ENCODE measurements around the gene ST8SIA6. TPM values are rescaled to one million over a fixed set of nuclear protein-coding genes. Genes with fewer than 3 reads are reported as not detected.
A peak's percentile ranks its signal among the peaks of the same experiment; 100 is the strongest.

The ST8SIA6 gene
- total RNA-seq, 1 donor from 2014 or later: 0.13 TPM

- no peak for DNase-seq (ENCODE audit: low read depth in 2 of 2)
Observed at GRCh38 chr10:17387861-17388503, 66.4 kb downstream of the ST8SIA6 start.

GRCh38 chr10:17386616-17387075, 67.7 kb downstream of the ST8SIA6 start:
- no peak for DNase-seq (ENCODE audit: low read depth in 2 of 2)

- DNase-seq (ENCODE audit: low read depth in 2 of 2): no peak
Observed at GRCh38 chr10:17386021-17386420, 68.4 kb downstream of the ST8SIA6 start.

- no peak for DNase-seq (ENCODE audit: low read depth in 2 of 2)
Observed at GRCh38 chr10:17385066-17385465, 69.3 kb downstream of the ST8SIA6 start.

- DNase-seq (ENCODE audit: low read depth in 2 of 2): peak in 1 of 2 donors; percentile 2
Observed at GRCh38 chr10:17383801-17384555, 70.4 kb downstream of the ST8SIA6 start.

GRCh38 chr10:17381502-17382142, 72.8 kb downstream of the ST8SIA6 start:
- no peak for DNase-seq (ENCODE audit: low read depth in 2 of 2)

- DNase-seq (ENCODE audit: low read depth in 2 of 2): no peak
Observed at GRCh38 chr10:17380888-17381287, 73.5 kb downstream of the ST8SIA6 start.

GRCh38 chr10:17380016-17380415, 74.4 kb downstream of the ST8SIA6 start:
- no peak for DNase-seq (ENCODE audit: low read depth in 2 of 2)

- DNase-seq (ENCODE audit: low read depth in 2 of 2): no peak
Observed at GRCh38 chr10:17379151-17379690, 75.2 kb downstream of the ST8SIA6 start.

GRCh38 chr10:17375936-17376584, 78.3 kb downstream of the ST8SIA6 start:
- DNase-seq (ENCODE audit: low read depth in 2 of 2): peak in 1 of 2 donors; percentile 10

- DNase-seq (ENCODE audit: low read depth in 2 of 2): no peak
Observed at GRCh38 chr10:17368708-17369272, 85.6 kb downstream of the ST8SIA6 start.

- no peak for DNase-seq (ENCODE audit: low read depth in 2 of 2)
Observed at GRCh38 chr10:17366705-17367104, 87.7 kb downstream of the ST8SIA6 start.

- DNase-seq (ENCODE audit: low read depth in 2 of 2): no peak
Observed at GRCh38 chr10:17365402-17365801, 89.0 kb downstream of the ST8SIA6 start.

- no peak for DNase-seq (ENCODE audit: low read depth in 2 of 2)
Observed at GRCh38 chr10:17358461-17358860, 95.9 kb downstream of the ST8SIA6 start.

GRCh38 chr10:17357781-17358180, 96.6 kb downstream of the ST8SIA6 start:
- no peak for DNase-seq (ENCODE audit: low read depth in 2 of 2)

- DNase-seq (ENCODE audit: low read depth in 2 of 2): no peak
Observed at GRCh38 chr10:17356820-17357219, 97.6 kb downstream of the ST8SIA6 start.

- no peak for DNase-seq (ENCODE audit: low read depth in 2 of 2)
Observed at GRCh38 chr10:17354781-17355180, 99.6 kb downstream of the ST8SIA6 start.

- no peak for DNase-seq (ENCODE audit: low read depth in 2 of 2)
Observed at GRCh38 chr10:17353568-17354300, 100.7 kb downstream of the ST8SIA6 start.

- no peak for DNase-seq (ENCODE audit: low read depth in 2 of 2)
Observed at GRCh38 chr10:17352583-17352982, 101.8 kb downstream of the ST8SIA6 start.

GRCh38 chr10:17351506-17351905, 102.9 kb downstream of the ST8SIA6 start:
- no peak for DNase-seq (ENCODE audit: low read depth in 2 of 2)

GRCh38 chr10:17349717-17350116, 104.7 kb downstream of the ST8SIA6 start:
- no peak for DNase-seq (ENCODE audit: low read depth in 2 of 2)

Measured in dermis microvascular lymphatic vessel endothelial cell (primary cell).